GM06990 (cell line): ENCODE results near the gene GANC.

Experiments
- DNase-seq: peaks from one replicate; pipeline ENCODE4 v3.0.0-alpha.2; 2011; ENCODE audit not compliant: insufficient read length; ENCODE audit errors: extremely low read depth
- H3K27me3 ChIP-seq: replicated peaks from 2 replicates; pipeline ENCODE4 v1.6.0; 2011; ENCODE audit warnings: low read length; ENCODE audit not compliant: control insufficient read depth, insufficient read depth
- H3K36me3 ChIP-seq: 2 replicates; pipeline ENCODE4 v1.5.1; 2011; ENCODE audit warnings: low read length; ENCODE audit not compliant: control insufficient read depth, insufficient read depth
- H3K4me3 ChIP-seq: replicated peaks from 2 replicates; pipeline ENCODE4 v1.5.1; 2011; ENCODE audit warnings: low read depth, mild to moderate bottlenecking, control low read depth, low read length
- TF ChIP-seq, protein P1 (sequence below): IDR thresholded peaks from 2 replicates; pipeline ENCODE4 v1.5.1; 2011; ENCODE audit warnings: low read length, control low read depth, mild to moderate bottlenecking, inconsistent platforms; ENCODE audit not compliant: insufficient read depth, poor library complexity, severe bottlenecking

Gene GANC

DNA sequence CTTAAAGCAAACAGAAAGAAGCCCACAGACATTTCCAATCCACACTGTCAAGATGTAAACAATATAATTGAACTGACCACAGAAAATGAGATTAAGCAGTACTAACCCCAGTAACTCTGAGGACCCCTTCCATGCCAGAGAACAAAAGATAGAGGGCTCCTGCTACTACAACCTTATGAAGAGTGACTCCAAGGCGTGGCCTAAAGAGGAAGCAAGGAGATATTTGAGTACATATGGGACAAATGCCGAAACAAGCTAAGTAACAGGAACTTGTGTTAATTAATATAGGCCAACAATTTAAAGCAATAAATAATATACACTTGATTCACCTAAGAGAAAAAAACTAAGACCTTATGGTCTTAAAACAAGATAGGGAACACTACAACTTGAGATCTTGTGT lies 39.9 kb upstream of the GANC start:
- H3K27me3 ChIP-seq = no peaks in the 10 kb centered on the region
- no peak overlapping the region for H3K4me3 ChIP-seq
- TF ChIP-seq, protein P1, sequence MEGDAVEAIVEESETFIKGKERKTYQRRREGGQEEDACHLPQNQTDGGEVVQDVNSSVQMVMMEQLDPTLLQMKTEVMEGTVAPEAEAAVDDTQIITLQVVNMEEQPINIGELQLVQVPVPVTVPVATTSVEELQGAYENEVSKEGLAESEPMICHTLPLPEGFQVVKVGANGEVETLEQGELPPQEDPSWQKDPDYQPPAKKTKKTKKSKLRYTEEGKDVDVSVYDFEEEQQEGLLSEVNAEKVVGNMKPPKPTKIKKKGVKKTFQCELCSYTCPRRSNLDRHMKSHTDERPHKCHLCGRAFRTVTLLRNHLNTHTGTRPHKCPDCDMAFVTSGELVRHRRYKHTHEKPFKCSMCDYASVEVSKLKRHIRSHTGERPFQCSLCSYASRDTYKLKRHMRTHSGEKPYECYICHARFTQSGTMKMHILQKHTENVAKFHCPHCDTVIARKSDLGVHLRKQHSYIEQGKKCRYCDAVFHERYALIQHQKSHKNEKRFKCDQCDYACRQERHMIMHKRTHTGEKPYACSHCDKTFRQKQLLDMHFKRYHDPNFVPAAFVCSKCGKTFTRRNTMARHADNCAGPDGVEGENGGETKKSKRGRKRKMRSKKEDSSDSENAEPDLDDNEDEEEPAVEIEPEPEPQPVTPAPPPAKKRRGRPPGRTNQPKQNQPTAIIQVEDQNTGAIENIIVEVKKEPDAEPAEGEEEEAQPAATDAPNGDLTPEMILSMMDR = no peak
- H3K36me3 ChIP-seq = peaks cover 4% of the 10 kb centered on the region
- DNase-seq = no peak

- no peak for DNase-seq
- H3K36me3 ChIP-seq = no peaks in the 10 kb centered on the region; the same call in none of the 2 replicates
- TF ChIP-seq, protein P1 = no peak
- no peaks in the 10 kb centered on the region for H3K27me3 ChIP-seq
- H3K4me3 ChIP-seq = no peak overlapping the region
These were observed 33.3 kb upstream of the GANC start for GRCh38 chr15:42239528-42240182.

- Histone ChIP-seq H3K4me3 (no peak overlapping the region), H3K36me3 (no peaks in the 10 kb centered on the region; the same call in none of the 2 replicates), H3K27me3 (no peaks in the 10 kb centered on the region)
- no peak for DNase-seq
- TF ChIP-seq, protein P1 = no peak
These were observed 32.2 kb upstream of the GANC start for GRCh38 chr15:42240823-42241222.

- Histone ChIP-seq H3K27me3 (no peaks in the 10 kb centered on the region), H3K36me3 (peaks cover 3% of the 10 kb centered on the region), H3K4me3 (no peak overlapping the region)
- TF ChIP-seq, protein P1 = no peak
- DNase-seq = no peak
These were observed 19.7 kb upstream of the GANC start for GRCh38 chr15:42253300-42253699.

- no peak for DNase-seq
- Histone ChIP-seq H3K36me3 (peaks cover 4% of the 10 kb centered on the region), H3K4me3 (no peak overlapping the region), H3K27me3 (no peaks in the 10 kb centered on the region)
- TF ChIP-seq, protein P1 = no peak
These were observed 8.2 kb upstream of the GANC start for GRCh38 chr15:42264795-42265194.

DNA sequence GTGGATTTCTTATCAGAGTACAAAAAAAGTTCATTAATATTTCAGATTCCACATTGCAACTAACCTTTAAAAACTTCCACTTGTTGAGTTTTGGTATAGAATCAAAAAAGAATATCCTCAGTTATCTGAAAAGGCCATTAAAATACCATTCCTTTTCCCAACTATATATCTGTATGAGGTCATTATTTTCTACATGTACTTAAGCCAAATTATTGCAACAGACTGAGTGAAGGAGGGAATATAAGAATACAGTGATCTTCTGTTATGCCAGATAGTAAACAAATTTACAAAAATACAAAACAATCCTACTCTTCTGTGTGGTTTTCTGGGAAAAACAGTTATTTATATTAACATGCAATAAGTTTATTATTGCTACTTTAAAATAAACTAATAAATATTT lies 5.7 kb upstream of the GANC start:
- Histone ChIP-seq H3K4me3 (no peak overlapping the region), H3K36me3 (peaks cover 2% of the 10 kb centered on the region), H3K27me3 (no peaks in the 10 kb centered on the region)
- no peak for DNase-seq
- TF ChIP-seq, protein P1 = no peak
